Lower leg skin (tissue), 4 donors: ENCODE measurements around the gene PDIA2. TPM values are rescaled to one million over a fixed set of nuclear protein-coding genes. Genes with fewer than 3 reads are reported as not detected.

Experiments
- DNase-seq, 2 donors: peaks; one replicate each; pipeline ENCODE4 v3.0.0-alpha.2; 2019; ENCODE audit warnings: low spot score in 2 of 2
- H3K4me3 ChIP-seq: fragments of 200-600 bp; sonication (generic); 2 replicates; pipeline ENCODE4 v1.5.1; 2017; ENCODE audit warnings: mild to moderate bottlenecking, low read depth; ENCODE audit not compliant: poor library complexity, severe bottlenecking
- POLR2A ChIP-seq, 2 donors: fragments of 450-650 bp; IDR thresholded peaks; one replicate each; pipeline ENCODE4 v1.6.1; 2016 to 2017; ENCODE audit warnings: antibody characterized with exemption in 2 of 2, mild to moderate bottlenecking in 1 of 2, moderate library complexity in 1 of 2
- WGBS, 2 donors: methylation state at CpG; one replicate each; pipeline ENCODE4 v1.1.5; 2018; 5-methylcytosine and 5-hydroxymethylcytosine counted together
- intact Hi-C: fragments of 100-400 bp; cut with DNase I; formaldehyde crosslinking; loops from one replicate; pipeline ENCODE4 v1.15.0; 2023; ENCODE audit warnings: low total_unique reads
- total RNA-seq, 4 donors: library from RNA; depleted of rRNA; stranded (reverse); fragments of >200 nt; gene quantifications; one replicate each; pipeline ENCODE4 v1.1.0, GENCODE V29; 2016
- TF ChIP-seq, protein P1 (sequence below), 3 donors: fragments of 450-650 bp; IDR thresholded peaks; one replicate each; pipeline ENCODE4 v1.5.1; 2016; ENCODE audit warnings: antibody characterized with exemption in 3 of 3, mild to moderate bottlenecking in 3 of 3, moderate library complexity in 2 of 3

PDIA2 gene
- total RNA-seq, 4 donors from 2014 or later, result 0.12 to 0.45 (median 0.23) TPM; not detected in 1

DNA sequence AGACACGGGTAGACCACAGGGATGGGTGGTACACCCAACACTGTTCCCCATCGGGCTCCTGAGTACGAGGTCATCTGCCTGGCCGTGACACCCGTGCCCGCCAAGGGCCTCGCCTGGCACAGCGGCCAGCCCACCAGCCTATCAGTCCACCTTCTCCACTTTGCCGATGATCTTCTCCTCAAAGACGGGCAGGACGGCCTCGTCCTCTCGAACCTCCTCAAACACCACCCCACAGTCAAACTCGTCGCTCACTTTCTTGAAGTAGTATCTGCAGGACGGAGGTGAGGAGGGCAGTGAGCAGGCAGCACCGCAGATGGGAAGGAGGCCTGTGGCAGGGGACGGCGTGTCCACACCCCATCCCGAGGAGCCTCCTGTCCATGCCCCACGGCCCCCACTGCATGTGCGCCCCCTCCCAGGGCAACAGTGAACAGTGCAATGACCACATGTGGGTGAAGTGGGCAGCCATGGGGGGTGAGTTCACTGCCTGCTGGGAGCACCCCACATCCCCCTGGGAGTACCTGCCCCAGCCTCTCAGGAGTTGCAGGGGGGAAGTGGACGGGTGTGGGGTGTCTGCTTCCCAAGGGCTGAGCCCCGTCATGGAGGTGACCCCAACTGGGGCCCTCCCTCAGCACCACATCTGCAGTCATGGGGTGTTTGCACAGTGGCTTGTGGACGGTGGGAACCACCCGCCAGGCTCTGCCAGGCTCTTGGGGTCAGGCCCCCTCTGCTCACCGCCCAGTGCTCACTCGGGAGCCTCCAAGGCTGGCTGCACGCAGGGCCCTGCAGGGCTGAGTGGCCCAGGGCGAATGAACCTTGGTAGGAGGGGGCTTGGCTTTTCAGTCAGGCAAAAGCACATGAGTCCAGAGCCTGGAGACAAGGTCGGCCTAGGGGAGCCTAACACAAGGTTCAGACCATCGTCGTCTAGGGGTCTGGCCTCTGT, 5.3 kb downstream of the PDIA2 start:
- WGBS, 2 donors, result 93 to 96% methylated on average over 29 to 30 of the region's 33 CpGs
- DNase-seq, result no peak
- no peak overlapping the region for H3K4me3 ChIP-seq
- intact Hi-C loops, result no loop called here
- no peak for TF ChIP-seq POLR2A (IDR thresholded peaks at IDR 0.05)
- TF ChIP-seq, protein P1, sequence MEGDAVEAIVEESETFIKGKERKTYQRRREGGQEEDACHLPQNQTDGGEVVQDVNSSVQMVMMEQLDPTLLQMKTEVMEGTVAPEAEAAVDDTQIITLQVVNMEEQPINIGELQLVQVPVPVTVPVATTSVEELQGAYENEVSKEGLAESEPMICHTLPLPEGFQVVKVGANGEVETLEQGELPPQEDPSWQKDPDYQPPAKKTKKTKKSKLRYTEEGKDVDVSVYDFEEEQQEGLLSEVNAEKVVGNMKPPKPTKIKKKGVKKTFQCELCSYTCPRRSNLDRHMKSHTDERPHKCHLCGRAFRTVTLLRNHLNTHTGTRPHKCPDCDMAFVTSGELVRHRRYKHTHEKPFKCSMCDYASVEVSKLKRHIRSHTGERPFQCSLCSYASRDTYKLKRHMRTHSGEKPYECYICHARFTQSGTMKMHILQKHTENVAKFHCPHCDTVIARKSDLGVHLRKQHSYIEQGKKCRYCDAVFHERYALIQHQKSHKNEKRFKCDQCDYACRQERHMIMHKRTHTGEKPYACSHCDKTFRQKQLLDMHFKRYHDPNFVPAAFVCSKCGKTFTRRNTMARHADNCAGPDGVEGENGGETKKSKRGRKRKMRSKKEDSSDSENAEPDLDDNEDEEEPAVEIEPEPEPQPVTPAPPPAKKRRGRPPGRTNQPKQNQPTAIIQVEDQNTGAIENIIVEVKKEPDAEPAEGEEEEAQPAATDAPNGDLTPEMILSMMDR (IDR thresholded peaks at IDR 0.05), result no peak

DNA sequence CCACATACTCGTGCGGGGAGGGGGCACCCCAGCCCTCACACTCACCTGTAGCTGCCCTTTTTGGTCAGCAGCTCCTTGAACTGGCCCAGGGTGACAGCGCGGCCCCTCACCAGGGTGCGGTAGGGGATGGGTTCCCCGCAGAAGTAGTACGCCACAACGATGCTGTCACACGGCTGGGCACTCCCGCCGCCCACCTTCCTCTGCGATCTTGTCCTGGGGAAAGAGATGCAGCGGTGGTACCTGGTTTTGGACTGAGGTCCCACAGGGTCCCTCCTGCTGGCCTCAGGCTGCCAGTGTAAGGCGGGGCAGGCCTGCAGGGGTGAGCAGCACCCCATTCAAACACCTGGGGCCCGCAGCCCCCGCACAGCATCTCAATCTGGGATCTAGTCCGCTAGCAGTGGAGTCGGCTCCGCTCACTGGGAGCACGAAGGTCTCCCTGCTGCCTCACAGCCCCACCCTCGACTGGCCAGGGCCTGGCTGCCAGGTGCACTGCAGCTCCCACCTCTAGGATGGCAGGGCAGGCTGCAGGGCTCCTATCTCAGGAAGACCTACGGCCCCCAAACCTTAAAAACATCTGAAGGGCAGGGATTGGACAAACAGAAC, 6.5 kb downstream of the PDIA2 start:
- intact Hi-C loops, result no loop called here

DNA sequence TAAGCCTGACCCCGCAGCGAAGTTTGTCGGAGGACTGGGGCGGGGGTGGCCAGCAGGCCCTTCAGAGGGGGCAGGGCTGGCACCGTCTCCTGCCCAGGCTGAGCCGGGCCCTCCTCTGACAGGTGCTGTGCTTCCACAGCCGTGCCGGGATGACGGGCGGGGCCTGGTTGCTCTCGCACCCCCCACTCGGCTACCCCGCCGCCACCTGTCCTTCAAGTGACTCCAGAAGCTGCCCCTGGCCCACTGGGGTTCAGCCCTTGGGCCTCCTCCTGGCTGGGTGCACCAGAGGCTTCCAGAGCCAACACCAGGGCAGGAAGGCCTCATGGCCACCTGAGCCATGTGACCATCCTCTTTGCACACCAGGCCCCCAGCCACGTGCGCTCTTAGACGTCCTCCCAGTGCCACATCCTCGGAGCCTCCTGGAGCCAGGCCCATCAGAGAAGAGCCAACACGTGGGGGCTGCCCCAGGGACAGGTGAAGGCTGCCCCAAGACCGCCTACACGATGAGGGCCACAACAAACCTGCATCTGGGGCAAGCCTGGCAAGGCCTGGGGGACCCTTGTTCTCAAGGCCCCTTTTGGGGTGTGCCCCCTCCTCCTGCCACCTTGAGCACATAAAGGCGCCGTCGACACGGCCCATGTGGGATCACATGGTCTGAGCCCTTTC, 7.2 kb downstream of the PDIA2 start:
- intact Hi-C loops, result no loop called here
- TF ChIP-seq, protein P1 (IDR thresholded peaks at IDR 0.05), result no peak
- TF ChIP-seq POLR2A (IDR thresholded peaks at IDR 0.05), result no peak
- no peak for DNase-seq
- WGBS, 2 donors, result 86 to 90% methylated on average over 20 to 25 of the region's 25 CpGs
- H3K4me3 ChIP-seq, result no peak overlapping the region

More for the DNA sequence above, 6.5 kb downstream of the PDIA2 start:
- TF ChIP-seq, protein P1 (IDR thresholded peaks at IDR 0.05), result no peak
- no peak for TF ChIP-seq POLR2A (IDR thresholded peaks at IDR 0.05)
- WGBS, 2 donors, result 93 to 95% methylated on average over 19 to 21 of the region's 22 CpGs
- H3K4me3 ChIP-seq, result no peak overlapping the region
- DNase-seq, result no peak

DNA sequence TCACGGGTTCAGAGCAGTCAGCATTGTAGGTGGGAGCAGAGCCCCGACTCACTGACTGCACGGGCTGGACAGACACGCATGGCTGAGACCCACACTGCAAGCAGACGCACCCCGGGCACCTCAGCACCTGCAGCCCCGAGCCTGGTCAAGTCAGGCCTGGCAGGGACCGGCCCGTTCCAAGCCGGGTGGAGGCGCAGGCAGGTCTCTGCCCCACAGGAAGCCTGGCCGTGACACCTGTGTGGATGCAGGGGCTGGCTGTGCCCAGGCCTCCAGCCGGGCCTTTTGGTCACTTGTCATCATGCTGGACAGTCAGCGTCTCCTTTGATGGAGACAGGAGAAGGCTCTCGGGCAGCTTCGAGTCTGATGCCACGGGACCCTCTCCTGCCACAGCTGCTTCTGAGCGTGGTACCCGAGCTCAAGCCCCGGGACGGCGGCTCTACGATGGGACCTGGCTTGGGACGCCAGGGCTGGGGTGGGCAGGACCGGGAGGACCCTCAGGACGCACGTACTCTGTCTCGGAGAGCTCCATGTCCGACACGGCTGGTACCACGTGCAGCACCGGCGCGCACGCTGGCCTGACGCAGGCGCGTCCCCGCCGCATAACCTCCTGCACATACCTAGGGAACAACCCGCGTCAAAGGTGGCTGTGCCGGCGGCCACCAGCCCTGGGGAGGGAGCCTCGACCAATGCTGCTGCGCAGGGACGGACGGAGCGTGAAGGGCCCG, 7.9 kb downstream of the PDIA2 start:
- DNase-seq, result no peak
- H3K4me3 ChIP-seq, result no peak overlapping the region
- WGBS, 2 donors, result 92 to 94% methylated on average over 39 to 46 of the region's 50 CpGs
- no peak for TF ChIP-seq POLR2A (IDR thresholded peaks at IDR 0.05)
- TF ChIP-seq, protein P1 (IDR thresholded peaks at IDR 0.05), result no peak
- intact Hi-C loops, result no loop called here

DNA sequence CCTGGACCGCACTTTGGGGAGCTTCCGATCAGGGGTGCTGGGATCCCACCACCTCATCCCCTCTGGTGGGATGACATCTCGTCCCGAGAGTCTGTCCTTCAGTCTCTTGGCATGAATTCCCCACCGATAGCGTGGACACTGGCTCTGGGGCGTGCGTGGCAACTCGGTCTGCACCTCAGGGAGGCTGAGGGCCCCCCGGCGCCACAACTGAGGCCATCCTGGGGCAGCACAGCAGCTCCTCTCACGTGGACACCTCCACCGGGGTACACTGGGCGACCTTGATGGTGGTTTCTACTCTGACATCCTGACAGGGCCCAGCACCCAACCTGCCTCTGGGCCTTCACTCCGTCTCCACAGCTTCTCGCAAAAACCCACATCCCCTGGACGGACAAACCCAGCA, 8.6 kb downstream of the PDIA2 start:
- intact Hi-C loops, result no loop called here
- DNase-seq, result no peak
- 88 to 95% methylated on average over 8 to 17 of the region's 17 CpGs for WGBS, 2 donors
- H3K4me3 ChIP-seq, result no peak overlapping the region
- TF ChIP-seq, protein P1 (IDR thresholded peaks at IDR 0.05), result no peak
